ENCODE data around the gene DSTYK.
"Not testable (repeated sequence)": the region's sequence is repeated elsewhere in the genome, so short reads cannot be mapped to it uniquely, and the experiment has no call there.

Gene DSTYK

DNA sequence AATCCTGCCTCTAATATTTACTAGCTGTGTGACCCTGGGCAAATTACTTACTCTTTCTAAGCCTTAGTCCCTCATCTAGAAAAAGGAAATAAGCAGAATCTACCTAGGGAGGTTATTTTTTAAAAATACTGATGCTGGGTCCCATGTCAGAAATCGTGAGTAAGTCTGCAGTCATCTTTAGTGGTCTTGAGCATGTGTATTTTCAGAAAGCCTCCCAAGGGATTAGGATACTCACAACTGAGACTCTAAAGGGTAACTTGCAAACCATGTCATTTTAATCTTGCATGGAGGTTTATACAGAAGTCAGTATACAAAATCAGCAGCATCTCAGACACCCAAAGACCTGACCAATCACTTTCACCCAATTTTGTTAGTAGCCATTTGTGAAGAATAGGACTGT, 43.2 kb downstream of the DSTYK start:
- Histone ChIP-seq H3K36me3 (ENCODE audit: insufficient read depth, low read length) (peaks cover 44% of the 10 kb centered on the region), H3K27ac (ENCODE audit: low read depth, low read length) (no peak overlapping the region), H3K27me3 (ENCODE audit: insufficient read depth, low read length) (no peaks in the 10 kb centered on the region), H3K4me3 (ENCODE audit: low read length) (no peak overlapping the region), H3K9me3 (ENCODE audit: insufficient read depth, low read depth, low read length) (no peaks in the 10 kb centered on the region), H3K9ac (ENCODE audit: low read depth, low read length) (no peak overlapping the region), H3K4me1 (ENCODE audit: insufficient read depth, low read length) (no peaks in the 10 kb centered on the region; the same call in 1 of the 2 replicates)
- 93% methylated on average over 1 of the region's 1 CpG for WGBS

DNA sequence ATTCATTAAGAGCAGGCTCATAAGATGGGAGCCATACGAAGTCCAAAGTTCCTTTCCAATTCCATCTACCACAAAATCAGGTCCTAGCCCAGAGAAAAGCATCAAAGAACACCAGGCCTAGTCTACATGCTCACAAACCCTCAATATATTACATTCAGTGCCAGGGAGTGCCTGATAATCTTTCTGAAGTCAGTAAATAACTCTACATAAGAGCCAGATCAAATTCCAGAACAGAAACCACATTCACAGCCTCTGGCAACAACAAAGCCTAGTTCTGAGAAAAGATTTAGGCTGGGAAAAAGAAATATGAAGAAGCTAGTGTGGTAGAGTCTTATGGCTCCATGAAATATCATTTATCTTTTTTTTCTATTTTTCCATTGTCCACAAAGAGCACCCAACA, 49.2 kb downstream of the DSTYK start:
- Histone ChIP-seq H3K4me1 (ENCODE audit: insufficient read depth, low read length) (no peaks in the 10 kb centered on the region), H3K27ac (ENCODE audit: low read depth, low read length) (no peak overlapping the region), H3K9ac (ENCODE audit: low read depth, low read length) (no peak overlapping the region), H3K4me3 (ENCODE audit: low read length) (no peak overlapping the region), H3K9me3 (ENCODE audit: insufficient read depth, low read depth, low read length) (peaks cover 3% of the 10 kb centered on the region; the same call in 1 of the 2 replicates), H3K36me3 (ENCODE audit: insufficient read depth, low read length) (peaks cover 80% of the 10 kb centered on the region), H3K27me3 (ENCODE audit: insufficient read depth, low read length) (no peaks in the 10 kb centered on the region)
- 92% methylated on average over 1 of the region's 1 CpG for WGBS

GRCh38 chr1:205161076-205161475, 50.4 kb downstream of the DSTYK start:
- H3K9me3 ChIP-seq (ENCODE audit: insufficient read depth, low read depth, low read length): peaks cover 15% of the 10 kb centered on the region
- H3K36me3 ChIP-seq (ENCODE audit: insufficient read depth, low read length): peaks cover 84% of the 10 kb centered on the region
- no peaks in the 10 kb centered on the region for H3K4me1 ChIP-seq (ENCODE audit: insufficient read depth, low read length)
- no peaks in the 10 kb centered on the region for H3K27me3 ChIP-seq (ENCODE audit: insufficient read depth, low read length)
- no peak overlapping the region for H3K27ac ChIP-seq (ENCODE audit: low read depth, low read length)
- no peak overlapping the region for H3K9ac ChIP-seq (ENCODE audit: low read depth, low read length)
- WGBS: 95% methylated on average over 6 of the region's 6 CpGs
- no peak overlapping the region for H3K4me3 ChIP-seq (ENCODE audit: low read length)

GRCh38 chr1:205158048-205158616, 53.4 kb downstream of the DSTYK start:
- Histone ChIP-seq H3K4me3 (ENCODE audit: low read length) (no peak overlapping the region), H3K9ac (ENCODE audit: low read depth, low read length) (no peak overlapping the region), H3K4me1 (ENCODE audit: insufficient read depth, low read length) (no peaks in the 10 kb centered on the region), H3K27ac (ENCODE audit: low read depth, low read length) (no peak overlapping the region), H3K36me3 (ENCODE audit: insufficient read depth, low read length) (peaks cover 91% of the 10 kb centered on the region), H3K27me3 (ENCODE audit: insufficient read depth, low read length) (no peaks in the 10 kb centered on the region), H3K9me3 (ENCODE audit: insufficient read depth, low read depth, low read length) (peaks cover 21% of the 10 kb centered on the region)
- WGBS: 87% methylated on average over 2 of the region's 2 CpGs

- peaks cover 21% of the 10 kb centered on the region for H3K9me3 ChIP-seq (ENCODE audit: insufficient read depth, low read depth, low read length)
- not testable (repeated sequence) for H3K9ac ChIP-seq (ENCODE audit: low read depth, low read length); H3K27ac ChIP-seq (ENCODE audit: low read depth, low read length); H3K4me1 ChIP-seq (ENCODE audit: insufficient read depth, low read length); H3K4me3 ChIP-seq (ENCODE audit: low read length); H3K27me3 ChIP-seq (ENCODE audit: insufficient read depth, low read length)
- WGBS: 95% methylated on average over 3 of the region's 3 CpGs
- peaks cover 77% of the 10 kb centered on the region for H3K36me3 ChIP-seq (ENCODE audit: insufficient read depth, low read length)
These were observed 55.7 kb downstream of the DSTYK start for GRCh38 chr1:205155665-205156377.

- peaks cover 19% of the 10 kb centered on the region for H3K9me3 ChIP-seq (ENCODE audit: insufficient read depth, low read depth, low read length)
- H3K4me3 ChIP-seq (ENCODE audit: low read length): no peak overlapping the region
- no peaks in the 10 kb centered on the region for H3K27me3 ChIP-seq (ENCODE audit: insufficient read depth, low read length)
- H3K36me3 ChIP-seq (ENCODE audit: insufficient read depth, low read length): peaks cover 68% of the 10 kb centered on the region
- no peaks in the 10 kb centered on the region for H3K4me1 ChIP-seq (ENCODE audit: insufficient read depth, low read length)
- H3K27ac ChIP-seq (ENCODE audit: low read depth, low read length): no peak overlapping the region
- WGBS: 97% methylated on average over 4 of the region's 4 CpGs
- no peak overlapping the region for H3K9ac ChIP-seq (ENCODE audit: low read depth, low read length)
These were observed 59.0 kb downstream of the DSTYK start for GRCh38 chr1:205152505-205152904.

- Histone ChIP-seq H3K27ac (ENCODE audit: low read depth, low read length) (no peak overlapping the region), H3K36me3 (ENCODE audit: insufficient read depth, low read length) (peaks cover 64% of the 10 kb centered on the region), H3K4me3 (ENCODE audit: low read length) (no peak overlapping the region), H3K27me3 (ENCODE audit: insufficient read depth, low read length) (no peaks in the 10 kb centered on the region), H3K9me3 (ENCODE audit: insufficient read depth, low read depth, low read length) (peaks cover 4% of the 10 kb centered on the region; the same call in 1 of the 2 replicates), H3K4me1 (ENCODE audit: insufficient read depth, low read length) (no peaks in the 10 kb centered on the region), H3K9ac (ENCODE audit: low read depth, low read length) (no peak overlapping the region)
- WGBS: 79% methylated on average over 3 of the region's 5 CpGs
These were observed 60.7 kb downstream of the DSTYK start for GRCh38 chr1:205150651-205151428.

GRCh38 chr1:205147191-205147835, 64.2 kb downstream of the DSTYK start:
- H3K9ac ChIP-seq (ENCODE audit: low read depth, low read length): no peak overlapping the region
- 85% methylated on average over 6 of the region's 6 CpGs for WGBS
- H3K4me3 ChIP-seq (ENCODE audit: low read length): no peak overlapping the region
- no peaks in the 10 kb centered on the region for H3K9me3 ChIP-seq (ENCODE audit: insufficient read depth, low read depth, low read length)
- H3K36me3 ChIP-seq (ENCODE audit: insufficient read depth, low read length): peaks cover 40% of the 10 kb centered on the region
- no peak overlapping the region for H3K27ac ChIP-seq (ENCODE audit: low read depth, low read length)
- H3K27me3 ChIP-seq (ENCODE audit: insufficient read depth, low read length): no peaks in the 10 kb centered on the region
- H3K4me1 ChIP-seq (ENCODE audit: insufficient read depth, low read length): peaks cover 5% of the 10 kb centered on the region

DNA sequence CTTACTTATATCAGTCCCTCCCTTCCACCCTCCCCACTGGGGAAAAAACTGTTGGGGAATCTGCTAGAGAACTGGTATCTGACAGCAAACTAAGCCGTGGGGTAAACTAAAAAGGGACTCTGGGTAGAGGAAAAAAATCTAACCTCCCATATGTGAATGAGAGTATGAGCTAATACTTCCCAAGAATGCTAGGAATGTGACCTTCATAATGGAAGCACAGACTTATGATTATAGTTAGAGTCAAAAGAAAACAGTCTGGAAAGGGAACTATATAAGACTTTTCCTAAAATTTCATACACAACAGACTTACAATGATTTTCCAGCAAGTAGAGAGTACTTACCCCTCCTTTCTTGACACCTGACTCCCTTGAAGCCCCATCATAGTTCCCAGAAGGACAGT, 66.8 kb downstream of the DSTYK start:
- no peaks in the 10 kb centered on the region for H3K27me3 ChIP-seq (ENCODE audit: insufficient read depth, low read length)
- H3K9me3 ChIP-seq (ENCODE audit: insufficient read depth, low read depth, low read length): no peaks in the 10 kb centered on the region
- H3K4me1 ChIP-seq (ENCODE audit: insufficient read depth, low read length): peaks cover 5% of the 10 kb centered on the region
- no peak overlapping the region for H3K4me3 ChIP-seq (ENCODE audit: low read length)
- WGBS: no CpG with 5 or more reads among the region's 1 CpG
- peaks cover 26% of the 10 kb centered on the region for H3K36me3 ChIP-seq (ENCODE audit: insufficient read depth, low read length)
- H3K9ac ChIP-seq (ENCODE audit: low read depth, low read length): no peak overlapping the region
- H3K27ac ChIP-seq (ENCODE audit: low read depth, low read length): no peak overlapping the region

DNA sequence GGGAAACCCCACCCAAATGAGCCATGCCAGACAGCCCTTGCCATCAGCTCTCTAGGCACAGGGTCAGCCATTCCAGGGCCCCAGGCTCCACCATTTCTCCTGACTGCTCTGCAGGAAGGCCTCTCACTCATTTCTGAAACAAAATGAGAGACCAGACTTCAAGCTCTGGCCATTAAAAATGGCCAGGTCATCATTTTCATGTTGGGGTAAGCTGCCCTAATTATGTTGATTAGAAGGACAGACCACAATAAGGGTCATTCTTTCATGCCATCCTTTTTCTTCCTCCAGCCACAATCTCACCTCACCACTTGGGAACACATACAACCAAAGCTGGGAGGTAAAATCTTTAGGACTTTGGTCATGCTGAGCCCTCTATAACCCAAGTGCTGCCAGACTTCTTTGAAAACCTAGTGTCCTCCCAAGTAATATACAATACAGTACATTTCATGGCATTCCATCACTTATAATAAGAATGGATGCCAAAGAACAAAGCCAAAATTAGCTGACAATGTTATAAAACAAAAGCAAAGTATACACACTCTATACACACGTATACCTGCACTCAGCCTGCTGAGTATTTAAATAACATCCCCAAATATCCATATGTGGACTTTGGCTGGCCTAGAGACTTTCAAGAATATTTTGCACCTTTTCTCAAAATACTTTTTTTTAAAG, 67.3 kb downstream of the DSTYK start:
- H3K9ac ChIP-seq (ENCODE audit: low read depth, low read length): no peak overlapping the region
- no peaks in the 10 kb centered on the region for H3K27me3 ChIP-seq (ENCODE audit: insufficient read depth, low read length)
- H3K4me1 ChIP-seq (ENCODE audit: insufficient read depth, low read length): peaks cover 5% of the 10 kb centered on the region
- WGBS: 70% methylated on average over 1 of the region's 1 CpG
- peaks cover 21% of the 10 kb centered on the region for H3K36me3 ChIP-seq (ENCODE audit: insufficient read depth, low read length)
- H3K9me3 ChIP-seq (ENCODE audit: insufficient read depth, low read depth, low read length): no peaks in the 10 kb centered on the region
- H3K4me3 ChIP-seq (ENCODE audit: low read length): no peak overlapping the region
- H3K27ac ChIP-seq (ENCODE audit: low read depth, low read length): no peak overlapping the region
